ENCODE results near the gene ST6GALNAC3.

The ST6GALNAC3 gene

GRCh38 chr1:76679534-76680152 lies 605.1 kb downstream of the ST6GALNAC3 start:
- no peak overlapping the region for H3K4me3 ChIP-seq
- no peaks in the 10 kb centered on the region for H3K36me3 ChIP-seq
- no peak for DNase-seq
- H3K9me3 ChIP-seq, result no peaks in the 10 kb centered on the region
- no peaks in the 10 kb centered on the region for H3K27me3 ChIP-seq
- TF ChIP-seq CTCF (IDR thresholded peaks at IDR 0.05), result no peak
- no peak overlapping the region for H3K27ac ChIP-seq
- no peaks in the 10 kb centered on the region for H3K4me1 ChIP-seq
- intact Hi-C loops (cut with DNase I; ENCODE audit: low total_unique reads), result no loop called here

GRCh38 chr1:76680651-76681050 lies 606.1 kb downstream of the ST6GALNAC3 start:
- H3K27ac ChIP-seq, result no peak overlapping the region
- no peaks in the 10 kb centered on the region for H3K9me3 ChIP-seq
- no peak for TF ChIP-seq CTCF (IDR thresholded peaks at IDR 0.05)
- no peak overlapping the region for H3K4me3 ChIP-seq
- intact Hi-C loops (cut with DNase I; ENCODE audit: low total_unique reads), result no loop called here
- H3K4me1 ChIP-seq, result no peaks in the 10 kb centered on the region
- no peak for DNase-seq
- H3K27me3 ChIP-seq, result no peaks in the 10 kb centered on the region
- H3K36me3 ChIP-seq, result no peaks in the 10 kb centered on the region

GRCh38 chr1:76682138-76682537 lies 607.6 kb downstream of the ST6GALNAC3 start:
- Histone ChIP-seq H3K36me3 (no peaks in the 10 kb centered on the region), H3K27ac (no peak overlapping the region), H3K27me3 (no peaks in the 10 kb centered on the region), H3K4me3 (no peak overlapping the region), H3K9me3 (no peaks in the 10 kb centered on the region), H3K4me1 (no peaks in the 10 kb centered on the region)
- intact Hi-C loops (cut with DNase I; ENCODE audit: low total_unique reads), result no loop called here
- DNase-seq, result no peak
- no peak for TF ChIP-seq CTCF (IDR thresholded peaks at IDR 0.05)

Data from tibial artery (tissue), 4 donors.